Measurements from ENCODE around the gene CYP27C1.
"Not testable (repeated sequence)": the region's sequence is repeated elsewhere in the genome, so short reads cannot be mapped to it uniquely, and the experiment has no call there.

Gene CYP27C1

GRCh38 chr2:127220102-127220767, at the start of gene CYP27C1:
TSS of gene CYP27C1 (minus strand) at chr2:127220299. CDS start at chr2:127220270, 29 bp downstream.
- no peak for DNase-seq

- no peak for DNase-seq
These were observed 41.8 kb upstream of the CYP27C1 start for GRCh38 chr2:127261804-127262406.

- no peak for DNase-seq
These were observed 39.3 kb upstream of the CYP27C1 start for GRCh38 chr2:127259355-127259754.

- no peak for DNase-seq
These were observed 36.8 kb upstream of the CYP27C1 start for GRCh38 chr2:127256866-127257265.

- DNase-seq, result no peak
These were observed 36.3 kb upstream of the CYP27C1 start for GRCh38 chr2:127256381-127256780.

GRCh38 chr2:127255721-127256120, 35.6 kb upstream of the CYP27C1 start:
- no peak for DNase-seq

- DNase-seq, result no peak
These were observed 35.0 kb upstream of the CYP27C1 start for GRCh38 chr2:127255146-127255545.

- DNase-seq, result no peak
These were observed 34.4 kb upstream of the CYP27C1 start for GRCh38 chr2:127254386-127254981.

- not testable (repeated sequence) for DNase-seq
These were observed 21.1 kb upstream of the CYP27C1 start for GRCh38 chr2:127241184-127241583.

- no peak for DNase-seq
These were observed 19.3 kb upstream of the CYP27C1 start for GRCh38 chr2:127239395-127239794.

- DNase-seq, result not testable (repeated sequence)
These were observed 17.7 kb upstream of the CYP27C1 start for GRCh38 chr2:127237768-127238167.

GRCh38 chr2:127235082-127235702, 15.1 kb upstream of the CYP27C1 start:
- no peak for DNase-seq

- DNase-seq, result no peak
These were observed 13.6 kb upstream of the CYP27C1 start for GRCh38 chr2:127233710-127234109.

- DNase-seq, result no peak
These were observed 11.2 kb upstream of the CYP27C1 start for GRCh38 chr2:127231130-127231865.

- no peak for DNase-seq
These were observed 9.5 kb upstream of the CYP27C1 start for GRCh38 chr2:127229555-127229954.

- no peak for DNase-seq
These were observed 8.0 kb upstream of the CYP27C1 start for GRCh38 chr2:127228102-127228501.

GRCh38 chr2:127227264-127227660, 7.2 kb upstream of the CYP27C1 start:
- not testable (repeated sequence) for DNase-seq

GRCh38 chr2:127226520-127227263, 6.6 kb upstream of the CYP27C1 start:
- no peak for DNase-seq

GRCh38 chr2:127226132-127226519, 6.0 kb upstream of the CYP27C1 start:
- DNase-seq, result no peak

- no peak for DNase-seq
These were observed 5.3 kb upstream of the CYP27C1 start for GRCh38 chr2:127225186-127225960.

- DNase-seq, result not testable (repeated sequence)
These were observed 4.0 kb upstream of the CYP27C1 start for GRCh38 chr2:127224135-127224534.

Measured in stimulated activated CD4-positive, alpha-beta T cell treated with anti-CD3 and anti-CD28 coated beads, Interleukin-4, amount 100 ng/mL, for 4 hours (primary cell).